Bone marrow (tissue), 2 donors: ENCODE measurements around the gene GNL3L.
"Not testable (repeated sequence)": the region's sequence is repeated elsewhere in the genome, so short reads cannot be mapped to it uniquely, and the experiment has no call there.

Experiments used
- DNase-seq, 2 donors: peaks; one replicate each; lab custom pipeline; 2025; lab: John Stamatoyannopoulos, UW

Gene GNL3L

DNA sequence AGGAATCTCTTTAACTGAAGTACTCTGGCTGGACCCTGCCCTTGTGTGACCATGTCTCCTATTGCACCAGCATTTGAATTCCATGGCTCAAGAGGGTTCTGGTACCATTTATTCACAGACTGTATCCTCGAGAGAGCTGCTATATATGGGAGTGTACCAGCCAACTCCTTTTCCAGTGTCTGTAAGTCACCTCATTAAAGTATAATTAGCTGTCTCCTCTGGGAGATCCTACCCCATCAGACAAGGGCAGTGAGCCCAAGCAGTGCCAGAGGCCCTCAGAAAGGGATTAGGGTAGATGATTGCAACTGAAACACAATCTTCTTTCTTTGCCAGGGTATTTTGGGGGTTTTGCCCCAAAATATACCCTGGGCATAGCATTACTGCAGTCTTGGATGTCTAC lies 31.6 kb downstream of the GNL3L start:
- no peak for DNase-seq

DNA sequence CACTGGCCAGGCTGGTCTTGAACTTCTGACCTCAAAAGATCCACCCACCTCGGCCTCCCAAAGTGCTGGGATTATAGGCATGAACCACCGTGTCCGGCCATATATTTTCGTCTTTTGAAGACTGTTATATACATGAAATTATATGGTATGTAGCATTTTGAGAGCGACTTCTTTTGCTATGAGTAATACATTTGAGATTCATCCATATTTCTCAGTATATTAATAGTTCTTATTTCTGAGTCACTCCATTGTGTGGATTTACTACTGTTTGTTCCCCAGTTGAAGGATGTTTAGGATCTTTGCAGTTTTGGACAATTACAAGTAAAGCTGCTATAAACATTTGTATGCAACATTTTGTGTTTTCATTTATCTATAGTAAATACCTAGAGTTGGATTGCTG lies 34.9 kb downstream of the GNL3L start:
- DNase-seq = no peak

DNA sequence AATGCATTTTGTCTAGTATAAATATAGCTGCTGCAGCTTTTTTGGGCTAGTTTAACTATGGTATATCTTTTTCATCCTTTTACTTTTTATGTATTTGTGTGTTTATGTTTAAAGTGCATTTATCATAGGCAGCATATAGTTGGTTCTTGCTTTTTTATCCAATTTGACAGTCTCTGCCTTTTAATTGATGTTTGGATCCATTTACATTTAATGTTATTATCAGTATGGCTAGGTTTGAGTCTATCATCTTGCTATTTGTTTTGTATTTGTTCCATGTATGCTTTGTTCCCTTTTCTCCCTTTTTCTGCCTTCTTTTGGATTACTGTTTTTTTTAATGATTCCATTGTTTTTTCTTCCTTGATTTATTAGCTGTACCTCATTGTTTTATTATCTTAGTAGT lies 40.3 kb downstream of the GNL3L start:
- DNase-seq = no peak

DNA sequence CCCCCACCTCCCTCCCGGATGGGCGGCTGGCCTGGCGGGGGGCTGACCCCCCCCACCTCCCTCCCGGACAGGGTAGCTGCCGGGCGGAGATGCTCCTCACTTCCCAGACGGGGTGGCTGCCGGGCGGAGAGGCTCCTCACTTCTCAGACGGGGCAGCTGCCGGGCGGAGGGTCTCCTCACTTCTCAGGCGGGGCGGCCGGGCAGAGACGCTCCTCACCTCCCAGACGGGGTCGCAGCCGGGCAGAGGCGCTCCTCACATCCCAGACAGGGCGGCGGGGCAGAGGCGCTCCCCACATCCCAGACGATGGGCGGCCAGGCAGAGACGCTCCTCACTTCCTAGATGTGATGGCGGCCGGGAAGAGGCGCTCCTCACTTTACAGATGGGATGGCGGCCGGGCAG lies 42.6 kb downstream of the GNL3L start:
- not testable (repeated sequence) for DNase-seq

DNA sequence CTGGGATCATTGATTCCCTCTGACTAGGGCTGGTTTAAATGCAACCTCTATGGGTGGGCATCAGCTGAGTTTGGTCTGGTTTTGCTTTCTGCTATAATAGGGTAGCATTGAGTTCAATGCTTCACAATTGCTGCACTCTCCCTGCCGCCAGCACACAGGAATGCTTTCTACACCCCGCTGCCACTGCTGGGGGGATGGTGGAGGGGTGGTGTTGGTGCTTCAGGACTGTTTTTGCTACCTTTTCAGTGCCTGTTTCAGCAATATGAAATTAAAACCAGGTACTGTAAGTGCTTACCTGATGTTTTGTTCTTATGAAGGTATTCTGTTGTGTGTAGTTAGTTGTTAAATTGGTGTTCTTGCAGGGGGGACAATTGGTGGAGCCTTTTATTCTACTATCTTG lies 67.7 kb downstream of the GNL3L start:
- DNase-seq = no peak

DNA sequence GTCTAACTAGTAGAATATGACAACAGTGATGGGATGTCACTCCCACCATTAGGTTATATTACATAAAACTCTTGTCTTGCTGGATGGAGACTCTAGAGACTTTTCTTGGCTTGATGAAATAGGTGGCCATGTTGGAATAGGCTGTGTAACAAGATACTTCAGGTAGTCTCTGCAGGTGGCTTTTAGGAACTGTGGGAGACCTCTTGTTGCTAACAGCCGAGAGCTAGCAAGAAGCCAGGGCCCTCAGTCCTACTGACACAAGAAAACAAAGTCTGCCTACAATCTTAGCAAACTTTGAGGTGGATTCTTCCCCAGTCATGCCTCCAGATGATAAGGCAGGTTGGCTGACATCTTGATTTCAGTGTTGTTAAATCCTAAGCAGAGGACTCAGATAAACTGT lies 72.5 kb downstream of the GNL3L start:
- DNase-seq = no peak
